ENCODE results near the gene SHCBP1. TPM values are rescaled to one million over a fixed set of nuclear protein-coding genes. Genes with fewer than 3 reads are reported as not detected.
A peak's percentile ranks its signal among the peaks of the same experiment; 100 is the strongest.
"Not testable (repeated sequence)": the region's sequence is repeated elsewhere in the genome, so short reads cannot be mapped to it uniquely, and the experiment has no call there.

The SHCBP1 gene
- total and polyA plus RNA-seq, 9 of the 15 experiments (the other 6 are each of a cell fraction or from before 2014, with no cell fraction given) = 6.2 to 29.6 (median 19.7) TPM

- POLR2A ChIA-PET; H3K4me3 ChIP-seq; H3K4me1 ChIP-seq (replicated peaks in 1 of 2; ENCODE audit: control insufficient read depth in 2 of 2, insufficient read depth in 2 of 2, low read length in 2 of 2); H3K27me3 ChIP-seq (ENCODE audit: control insufficient read depth in 2 of 2, insufficient read depth in 2 of 2, low read length in 2 of 2); H3K79me2 ChIP-seq (ENCODE audit: control insufficient read depth, insufficient read depth, low read length); H3K9me1 ChIP-seq (ENCODE audit: control insufficient read depth, insufficient read depth, low read length); H3K27ac ChIP-seq (ENCODE audit: extremely low read depth, low read depth, low read length); BruUV-seq (replicated peaks); in situ Hi-C loops (cut with MboI); H3K9me3 ChIP-seq (replicated peaks; ENCODE audit: control insufficient read depth, insufficient read depth, low read depth, low read length); H3K36me3 ChIP-seq (ENCODE audit: control insufficient read depth, insufficient read depth, low read length); H4K20me1 ChIP-seq (replicated peaks; ENCODE audit: control insufficient read depth, insufficient read depth, low read length); TF ChIP-seq REST (CRISPR knock-in tag; IDR thresholded peaks at IDR 0.05; ENCODE audit: low read depth); ATF1 (CRISPR knock-in tag; IDR thresholded peaks at IDR 0.05); MYC (CRISPR knock-in tag; IDR thresholded peaks at IDR 0.05; ENCODE audit: borderline replicate concordance, low read depth): not testable (repeated sequence)
- peak; percentile 55 for FAIRE-seq
- intact Hi-C loops (cut with micrococcal nuclease) = loop anchor here (10.0 kb wide), 1 partner anchor 1610 kb away; no protein-coding TSS in a partner anchor
- peak overlapping the region; percentile 68 for H3K4me2 ChIP-seq (ENCODE audit: insufficient read depth, low read length)
- peak overlapping the region in 1 of 2 experiments; percentile 58; a peak in 1 of 4 replicates for H3K9ac ChIP-seq (ENCODE audit: insufficient read depth in 1 of 2, low read depth in 2 of 2, low read length in 2 of 2)
- 8% methylated on average over 14 of the region's 14 CpGs for WGBS (ENCODE audit: insufficient coverage, low coverage, missing lambda C conversion rate)
- DNase-seq (ENCODE audit: extremely low read depth in 1 of 4, low spot score in 3 of 4) = peak; percentile 22 to 82 (median 25)
- CTCF ChIA-PET (ENCODE audit: low intra/inter-chr PET ratio) = interaction anchor here (0.7 to 1.4 kb wide), 3 partner anchors 29 to 119 kb away, joined by 3 to 7 read pairs (median 4); no protein-coding TSS in a partner anchor
- peak; percentile 77 for ATAC-seq
- peak overlapping the region; percentile 90 for H2AFZ ChIP-seq (ENCODE audit: low read depth, low read length)
- TF ChIP-seq SMC3 (conservative IDR thresholded peaks at IDR 0.05; ENCODE audit: insufficient read depth, low read depth, low read length) (peak; percentile 85), RAD21 (CRISPR knock-in tag; conservative IDR thresholded peaks at IDR 0.05 in 1 of 2, IDR thresholded peaks at IDR 0.05 in 1 of 2) (peak; percentile 79 to 94), L3MBTL2 (IDR thresholded peaks at IDR 0.05) (peak; percentile 57; the same call in 1 of the 2 replicates), RB1 (IDR thresholded peaks at IDR 0.05; ENCODE audit: low read depth) (0 out of 2 replicates have a peak, but pooled peaks have one; percentile 25), REST (IDR thresholded peaks at IDR 0.05; ENCODE audit: borderline replicate concordance) (peak; percentile 72; the same call in 1 of the 2 replicates), DEAF1 (CRISPR knock-in tag; IDR thresholded peaks at IDR 0.05) (peak; percentile 79), CXXC5 (CRISPR knock-in tag; IDR thresholded peaks at IDR 0.05) (peak; percentile 39; the same call in 1 of the 2 replicates), ATF1 (tag; IDR thresholded peaks at IDR 0.05) (0 out of 2 replicates have a peak, but pooled peaks have one; percentile 20), MYC (IDR thresholded peaks at IDR 0.05; ENCODE audit: low read depth, low read length) (peak; percentile 44; the same call in 1 of the 2 replicates), STAG1 (CRISPR knock-in tag; IDR thresholded peaks at IDR 0.05; ENCODE audit: borderline replicate concordance) (peak; percentile 69; the same call in 1 of the 2 replicates)
These were observed 66.7 kb downstream of the SHCBP1 start for GRCh38 chr16:46554435-46554834.

Measured in K562 (cell line).